Dermis blood vessel endothelial cell (primary cell): ENCODE results near the gene KIFC3. TPM values are rescaled to one million over a fixed set of nuclear protein-coding genes. Genes with fewer than 3 reads are reported as not detected.
A peak's percentile ranks its signal among the peaks of the same experiment; 100 is the strongest.
"Not testable (repeated sequence)": the region's sequence is repeated elsewhere in the genome, so short reads cannot be mapped to it uniquely, and the experiment has no call there.

Experiments
- DNase-seq: peaks from one replicate; pipeline ENCODE4 v3.0.0; 2010
- total RNA-seq: library from RNA; depleted of rRNA; stranded (reverse); fragments of >200 nt; gene quantifications from 2 replicates; pipeline ENCODE4 v1.2.3, GENCODE V29; 2014

The KIFC3 gene
- total RNA-seq, 1 donor from 2014 or later: 75.4 TPM

GRCh38 chr16:57825298-57826044, 23.2 kb upstream of the KIFC3 start:
- no peak for DNase-seq

GRCh38 chr16:57824888-57825287, 22.6 kb upstream of the KIFC3 start:
- DNase-seq: no peak

GRCh38 chr16:57823836-57824235, 21.5 kb upstream of the KIFC3 start:
- no peak for DNase-seq

- DNase-seq: no peak
Observed at GRCh38 chr16:57822856-57823255, 20.6 kb upstream of the KIFC3 start.

GRCh38 chr16:57822018-57822553, 19.8 kb upstream of the KIFC3 start:
- DNase-seq: no peak

- DNase-seq: no peak
Observed at GRCh38 chr16:57821149-57821971, 19.1 kb upstream of the KIFC3 start.

- no peak for DNase-seq
Observed at GRCh38 chr16:57818377-57819064, 16.2 kb upstream of the KIFC3 start.

- no peak for DNase-seq
Observed at GRCh38 chr16:57817680-57818079, 15.4 kb upstream of the KIFC3 start.

GRCh38 chr16:57815987-57816745, 13.9 kb upstream of the KIFC3 start:
- DNase-seq: peak; percentile 82

GRCh38 chr16:57814896-57815295, 12.6 kb upstream of the KIFC3 start:
- DNase-seq: no peak

GRCh38 chr16:57813466-57813865, 11.2 kb upstream of the KIFC3 start:
- no peak for DNase-seq

GRCh38 chr16:57811340-57811739, 9.0 kb upstream of the KIFC3 start:
- DNase-seq: not testable (repeated sequence)

- DNase-seq: peak; percentile 90
Observed at GRCh38 chr16:57810197-57811031, 8.1 kb upstream of the KIFC3 start.

- no peak for DNase-seq
Observed at GRCh38 chr16:57809276-57810196, 7.2 kb upstream of the KIFC3 start.

- no peak for DNase-seq
Observed at GRCh38 chr16:57808589-57809228, 6.4 kb upstream of the KIFC3 start.

- DNase-seq: peak; percentile 70
Observed at GRCh38 chr16:57807968-57808528, 5.8 kb upstream of the KIFC3 start.

GRCh38 chr16:57807252-57807967, 5.1 kb upstream of the KIFC3 start:
- no peak for DNase-seq

- DNase-seq: no peak
Observed at GRCh38 chr16:57805176-57805575, 2.9 kb upstream of the KIFC3 start.
